ENCODE measurements around the gene TYMS. TPM values are rescaled to one million over a fixed set of nuclear protein-coding genes. Genes with fewer than 3 reads are reported as not detected.

The TYMS gene
- total RNA-seq, 3 donors from 2014 or later, result 7.2 to 42.1 (median 16.3) TPM

GRCh38 chr18:666628-667027 lies 9.2 kb downstream of the TYMS start:
- Histone ChIP-seq H3K4me3 (no peak overlapping the region), H3K4me1 (ENCODE audit: low read depth) (no peaks in the 10 kb centered on the region), H3K36me3 (ENCODE audit: low read depth) (no peaks in the 10 kb centered on the region), H3K9me3 (no peaks in the 10 kb centered on the region)
- intact Hi-C loops (cut with DNase I, micrococcal nuclease), result no loop called here
- DNase-seq, result no peak
- no peak for ATAC-seq
- TF ChIP-seq CTCF (IDR thresholded peaks at IDR 0.05), result no peak

DNA sequence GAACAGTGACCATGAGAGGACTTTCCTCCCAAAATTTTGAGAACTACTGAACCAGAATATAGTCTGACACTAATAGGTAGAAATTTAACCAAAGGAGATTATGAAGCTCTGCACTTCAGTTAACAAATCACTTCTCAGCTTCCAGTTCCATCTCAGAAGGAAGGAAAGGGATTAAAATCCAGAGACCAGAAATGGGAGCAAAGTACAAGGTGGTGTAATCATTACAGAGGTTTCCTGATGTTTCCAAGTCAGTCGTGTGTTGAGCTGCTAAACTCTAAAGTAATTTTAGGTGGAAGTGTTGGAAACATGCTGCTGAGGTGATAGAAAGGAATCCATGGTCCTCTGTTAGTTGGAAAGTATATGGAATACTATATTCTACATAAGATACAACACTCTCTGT lies 10.8 kb downstream of the TYMS start:
- intact Hi-C loops (cut with DNase I, micrococcal nuclease), result no loop called here
- no peak for DNase-seq
- Histone ChIP-seq H3K9me3 (no peaks in the 10 kb centered on the region), H3K4me1 (ENCODE audit: low read depth) (no peaks in the 10 kb centered on the region), H3K4me3 (no peak overlapping the region), H3K36me3 (ENCODE audit: low read depth) (no peaks in the 10 kb centered on the region)
- TF ChIP-seq CTCF (IDR thresholded peaks at IDR 0.05), result no peak
- peak; percentile 69 for ATAC-seq

- H3K4me3 ChIP-seq, result no peak overlapping the region
- no peaks in the 10 kb centered on the region for H3K36me3 ChIP-seq (ENCODE audit: low read depth)
- intact Hi-C loops (cut with DNase I, micrococcal nuclease), result no loop called here
- no peaks in the 10 kb centered on the region for H3K9me3 ChIP-seq
- TF ChIP-seq CTCF (IDR thresholded peaks at IDR 0.05), result no peak
- H3K4me1 ChIP-seq (ENCODE audit: low read depth), result no peaks in the 10 kb centered on the region
- no peak for ATAC-seq
- no peak for DNase-seq
These were observed 11.6 kb downstream of the TYMS start for GRCh38 chr18:669077-669476.

- intact Hi-C loops (cut with DNase I, micrococcal nuclease), result no loop called here
- H3K9me3 ChIP-seq, result no peaks in the 10 kb centered on the region
- no peak overlapping the region for H3K4me3 ChIP-seq
- H3K36me3 ChIP-seq (ENCODE audit: low read depth), result no peaks in the 10 kb centered on the region
- TF ChIP-seq CTCF (IDR thresholded peaks at IDR 0.05), result no peak
- no peak for ATAC-seq
- DNase-seq, result no peak
- no peaks in the 10 kb centered on the region for H3K4me1 ChIP-seq (ENCODE audit: low read depth)
These were observed 13.1 kb downstream of the TYMS start for GRCh38 chr18:670522-670921.

DNA sequence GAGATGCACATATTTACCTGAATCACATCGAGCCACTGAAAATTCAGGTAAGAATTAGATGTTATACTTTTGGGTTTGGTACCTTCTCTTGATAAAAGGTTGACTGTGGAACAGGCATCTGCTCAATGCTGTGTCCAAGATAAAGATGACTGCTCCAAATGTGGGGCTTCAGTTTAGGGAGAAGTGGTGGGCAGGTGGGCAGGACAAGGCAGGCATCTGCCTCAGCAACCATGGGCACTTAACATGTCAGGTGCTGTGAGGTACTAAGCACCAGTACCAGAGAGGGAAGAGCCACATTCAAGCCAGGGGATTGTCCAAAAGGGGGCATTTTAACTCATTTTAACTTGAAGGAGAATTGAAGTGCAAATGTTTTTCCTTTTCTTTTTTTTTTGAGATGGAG lies 14.0 kb downstream of the TYMS start:
- no peak for TF ChIP-seq CTCF (IDR thresholded peaks at IDR 0.05)
- DNase-seq (no peak), ATAC-seq (no peak)
- H3K4me1 ChIP-seq (ENCODE audit: low read depth), result no peaks in the 10 kb centered on the region
- intact Hi-C loops (cut with DNase I, micrococcal nuclease), result no loop called here
- H3K36me3 ChIP-seq (ENCODE audit: low read depth), result no peaks in the 10 kb centered on the region
- H3K4me3 ChIP-seq, result no peak overlapping the region
- H3K9me3 ChIP-seq, result no peaks in the 10 kb centered on the region

- DNase-seq, result no peak
- Histone ChIP-seq H3K4me3 (no peak overlapping the region), H3K4me1 (ENCODE audit: low read depth) (no peaks in the 10 kb centered on the region), H3K36me3 (ENCODE audit: low read depth) (no peaks in the 10 kb centered on the region), H3K9me3 (no peaks in the 10 kb centered on the region)
- ATAC-seq, result no peak
- intact Hi-C loops (cut with DNase I, micrococcal nuclease), result no loop called here
- no peak for TF ChIP-seq CTCF (IDR thresholded peaks at IDR 0.05)
These were observed 15.9 kb downstream of the TYMS start for GRCh38 chr18:673317-673716.
